A673 (cell line): ENCODE results near the gene XYLT1.

Source experiments
- EZH2 ChIP-seq: fragments of 200-600 bp; sonication (generic); IDR thresholded peaks from 2 replicates; pipeline ENCODE4 v1.6.1; 2017; ENCODE audit warnings: borderline replicate concordance, low read depth, mild to moderate bottlenecking, mixed read lengths, antibody characterized with exemption, low read length; ENCODE audit not compliant: poor library complexity, severe bottlenecking
- TF ChIP-seq, protein P1 (sequence below): fragments of 300-800, 200-600 bp; sonication (generic); conservative IDR thresholded peaks from 2 replicates; pipeline ENCODE4 v1.5.1; 2017; ENCODE audit warnings: low read depth, mild to moderate bottlenecking, antibody characterized with exemption, low read length, moderate library complexity, mixed read lengths

DNA sequence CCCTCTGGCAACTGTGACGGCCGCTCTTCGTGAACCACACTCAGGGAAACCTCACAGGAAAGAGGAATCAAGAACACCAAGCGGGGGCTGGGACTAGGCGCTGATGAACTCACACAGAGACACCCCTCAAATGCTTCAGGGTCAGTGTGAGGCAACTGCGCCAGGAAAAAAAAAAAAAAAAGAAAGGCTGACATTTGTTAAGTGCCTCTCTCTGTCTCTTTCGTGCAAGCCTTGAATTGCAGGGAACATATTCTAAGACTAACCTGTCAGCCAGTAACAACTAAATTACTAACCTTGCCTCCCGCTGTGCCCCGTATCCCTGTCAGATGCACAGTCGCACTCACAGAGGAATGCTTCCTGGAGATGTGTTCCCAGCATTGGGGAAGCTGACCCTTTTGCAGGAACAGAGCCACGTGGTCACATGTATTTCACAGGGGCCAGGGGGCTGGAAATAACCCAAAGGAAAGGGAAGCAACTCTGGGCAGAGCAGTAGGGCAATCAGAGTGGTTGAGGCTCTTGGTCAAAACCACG, 247.8 kb downstream of the XYLT1 start:
- TF ChIP-seq, protein P1, sequence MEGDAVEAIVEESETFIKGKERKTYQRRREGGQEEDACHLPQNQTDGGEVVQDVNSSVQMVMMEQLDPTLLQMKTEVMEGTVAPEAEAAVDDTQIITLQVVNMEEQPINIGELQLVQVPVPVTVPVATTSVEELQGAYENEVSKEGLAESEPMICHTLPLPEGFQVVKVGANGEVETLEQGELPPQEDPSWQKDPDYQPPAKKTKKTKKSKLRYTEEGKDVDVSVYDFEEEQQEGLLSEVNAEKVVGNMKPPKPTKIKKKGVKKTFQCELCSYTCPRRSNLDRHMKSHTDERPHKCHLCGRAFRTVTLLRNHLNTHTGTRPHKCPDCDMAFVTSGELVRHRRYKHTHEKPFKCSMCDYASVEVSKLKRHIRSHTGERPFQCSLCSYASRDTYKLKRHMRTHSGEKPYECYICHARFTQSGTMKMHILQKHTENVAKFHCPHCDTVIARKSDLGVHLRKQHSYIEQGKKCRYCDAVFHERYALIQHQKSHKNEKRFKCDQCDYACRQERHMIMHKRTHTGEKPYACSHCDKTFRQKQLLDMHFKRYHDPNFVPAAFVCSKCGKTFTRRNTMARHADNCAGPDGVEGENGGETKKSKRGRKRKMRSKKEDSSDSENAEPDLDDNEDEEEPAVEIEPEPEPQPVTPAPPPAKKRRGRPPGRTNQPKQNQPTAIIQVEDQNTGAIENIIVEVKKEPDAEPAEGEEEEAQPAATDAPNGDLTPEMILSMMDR: no peak
- no peak for TF ChIP-seq EZH2
